H9 (cell line): Measurements from ENCODE around the gene COL4A2. TPM values are rescaled to one million over a fixed set of nuclear protein-coding genes. Genes with fewer than 3 reads are reported as not detected.

ENCODE experiments used
- DNase-seq: peaks from one replicate; pipeline ENCODE4 v3.0.0-alpha.2; 2017
- H2AFZ ChIP-seq: one replicate; pipeline ENCODE4 v1.6.1; 2013; ENCODE audit warnings: mild to moderate bottlenecking, low read length, control low read depth, moderate library complexity
- H2AK5ac ChIP-seq: 2 replicates; pipeline ENCODE4 v1.6.1; 2013; ENCODE audit warnings: low read length, control low read depth, mixed read lengths; ENCODE audit not compliant: insufficient read length
- H2BK120ac ChIP-seq: one replicate; pipeline ENCODE4 v1.6.1; 2013; ENCODE audit warnings: low read depth, mild to moderate bottlenecking, low read length, control low read depth, inconsistent platforms; ENCODE audit not compliant: poor library complexity, severe bottlenecking
- H2BK12ac ChIP-seq: 2 replicates; pipeline ENCODE4 v1.6.1; 2013; ENCODE audit warnings: low read length, control low read depth, mixed read lengths, low read depth; ENCODE audit not compliant: insufficient read length
- H2BK15ac ChIP-seq: 2 replicates; pipeline ENCODE4 v1.6.1; 2013; ENCODE audit warnings: low read depth, low read length, control low read depth
- H2BK20ac ChIP-seq: one replicate; pipeline ENCODE4 v1.6.1; 2013; ENCODE audit warnings: low read depth, mild to moderate bottlenecking, low read length, control low read depth, inconsistent platforms; ENCODE audit not compliant: poor library complexity, severe bottlenecking
- H2BK5ac ChIP-seq: 2 replicates; pipeline ENCODE4 v1.6.1; 2013; ENCODE audit warnings: low read length, control low read depth, mixed read lengths; ENCODE audit not compliant: insufficient read length
- H3K14ac ChIP-seq: 2 replicates; pipeline ENCODE4 v1.6.1; 2013; ENCODE audit warnings: low read length, control low read depth; ENCODE audit not compliant: insufficient read depth
- H3K18ac ChIP-seq: 2 replicates; pipeline ENCODE4 v1.6.1; 2013; ENCODE audit warnings: low read depth, mild to moderate bottlenecking, mixed read lengths, low read length, control low read depth; ENCODE audit not compliant: insufficient read length
- H3K23ac ChIP-seq: 2 replicates; pipeline ENCODE4 v1.6.1; 2013; ENCODE audit warnings: low read length, control low read depth, mixed read lengths, low read depth; ENCODE audit not compliant: insufficient read length
- H3K23me2 ChIP-seq: 2 replicates; pipeline ENCODE4 v1.6.1; 2013; ENCODE audit warnings: low read depth, mild to moderate bottlenecking, mixed read lengths, low read length, control low read depth; ENCODE audit not compliant: insufficient read length, poor library complexity, severe bottlenecking
- H3K27ac ChIP-seq: 2 replicates; pipeline ENCODE4 v1.5.1; 2013; ENCODE audit warnings: low read length, control low read depth, mixed read lengths, low read depth; ENCODE audit not compliant: insufficient read length
- H3K27me3 ChIP-seq: 2 replicates; pipeline ENCODE4 v1.6.1; 2013; ENCODE audit warnings: low read length, control low read depth, inconsistent platforms; ENCODE audit not compliant: insufficient read depth
- H3K4ac ChIP-seq: 2 replicates; pipeline ENCODE4 v1.6.1; 2013; ENCODE audit warnings: low read depth, mild to moderate bottlenecking, control low read depth, inconsistent platforms, low read length, moderate library complexity
- H3K4me1 ChIP-seq: 2 replicates; pipeline ENCODE4 v1.6.1; 2013; ENCODE audit warnings: low read length, control low read depth, inconsistent platforms; ENCODE audit not compliant: insufficient read depth
- H3K4me2 ChIP-seq: 2 replicates; pipeline ENCODE4 v1.6.1; 2013; ENCODE audit warnings: low read length, control low read depth, mixed read lengths; ENCODE audit not compliant: insufficient read length, insufficient read depth
- H3K56ac ChIP-seq: 2 replicates; pipeline ENCODE4 v1.6.1; 2013; ENCODE audit warnings: low read depth, mild to moderate bottlenecking, mixed read lengths, low read length, control low read depth; ENCODE audit not compliant: insufficient read length
- H3K79me1 ChIP-seq: 2 replicates; pipeline ENCODE4 v1.6.1; 2013; ENCODE audit warnings: low read depth, mild to moderate bottlenecking, moderate library complexity, low read length, control low read depth, inconsistent platforms; ENCODE audit not compliant: insufficient read depth, poor library complexity, severe bottlenecking
- H3K79me2 ChIP-seq: 2 replicates; pipeline ENCODE4 v1.6.1; 2013; ENCODE audit warnings: low read length, control low read depth, inconsistent platforms; ENCODE audit not compliant: insufficient read depth
- H3K9ac ChIP-seq: 2 replicates; pipeline ENCODE4 v1.6.1; 2013; ENCODE audit warnings: low read length, control low read depth, mixed read lengths; ENCODE audit not compliant: insufficient read length; ENCODE audit errors: extremely low read depth
- H3K9me3 ChIP-seq: one replicate; pipeline ENCODE4 v1.6.1; 2013; ENCODE audit warnings: low read depth, low read length, inconsistent platforms; ENCODE audit not compliant: control insufficient read depth
- H3T11ph ChIP-seq: one replicate; pipeline ENCODE4 v1.6.1; 2013; ENCODE audit warnings: mild to moderate bottlenecking, low read length, control low read depth, inconsistent platforms
- H4K20me1 ChIP-seq: one replicate; pipeline ENCODE4 v1.6.1; 2013; ENCODE audit not compliant: control insufficient read depth, insufficient read length, insufficient read depth
- H4K5ac ChIP-seq: 2 replicates; pipeline ENCODE4 v1.6.1; 2013; ENCODE audit warnings: low read depth, mild to moderate bottlenecking, mixed read lengths, low read length, control low read depth; ENCODE audit not compliant: insufficient read length
- H4K8ac ChIP-seq: replicated peaks from 2 replicates; pipeline ENCODE4 v1.6.1; 2013; ENCODE audit warnings: low read length, control low read depth, mixed read lengths, low read depth; ENCODE audit not compliant: insufficient read length
- H4K91ac ChIP-seq: 2 replicates; pipeline ENCODE4 v1.6.1; 2013; ENCODE audit warnings: low read depth, mild to moderate bottlenecking, moderate library complexity, mixed read lengths, low read length, control low read depth; ENCODE audit not compliant: insufficient read length
- H3K27ac Mint-ChIP-seq, 3 experiments: 2 replicates in 2 of 3; 3 replicates in 1 of 3; pipeline ENCODE4 v1.8.0; 2020 to 2021; ENCODE audit warnings: mixed read lengths in 3 of 3, mild to moderate bottlenecking in 1 of 3, moderate library complexity in 1 of 3
- H3K27me3 Mint-ChIP-seq: 2 replicates; pipeline ENCODE4 v1.8.0; 2021; ENCODE audit warnings: low read depth, mild to moderate bottlenecking, moderate library complexity, mixed read lengths
- H3K36me3 Mint-ChIP-seq, 3 experiments: 2 replicates in 2 of 3; 3 replicates in 1 of 3; pipeline ENCODE4 v1.8.0; 2020 to 2021; ENCODE audit warnings: low read depth in 3 of 3, mixed read lengths in 3 of 3; ENCODE audit not compliant: insufficient read depth in 1 of 3
- H3K4me1 Mint-ChIP-seq, 2 experiments: 2 replicates each; pipeline ENCODE4 v1.8.0; 2020; ENCODE audit warnings: mixed read lengths in 2 of 2
- H3K4me3 Mint-ChIP-seq, 2 experiments: 2 replicates in 1 of 2; 3 replicates in 1 of 2; pipeline ENCODE4 v1.8.0; 2020 to 2021; ENCODE audit warnings: mild to moderate bottlenecking in 2 of 2, mixed read lengths in 2 of 2, moderate library complexity in 1 of 2
- H3K9me3 Mint-ChIP-seq, 2 experiments: 2 replicates in 1 of 2; 3 replicates in 1 of 2; pipeline ENCODE4 v1.8.0; 2020; ENCODE audit warnings: mild to moderate bottlenecking in 2 of 2, mixed read lengths in 2 of 2, moderate library complexity in 1 of 2
- CTCF ChIP-seq: fragments of 200-600 bp; sonication (generic); conservative IDR thresholded peaks from 3 replicates; pipeline ENCODE4 v1.8.0; 2021; ENCODE audit warnings: antibody characterized with exemption, mild to moderate bottlenecking
- WGBS: extraction: QIAGEN DNeasy Blood & Tissue Kit; methylation state at CpG from one replicate; pipeline ENCODE4 v1.1.7; 2013; ENCODE audit warnings: missing lambda C conversion rate, low lambda C conversion rate, mixed read lengths; ENCODE audit not compliant: insufficient read length; ENCODE audit errors: extremely low coverage; 5-methylcytosine and 5-hydroxymethylcytosine counted together
- total RNA-seq: library from RNA; stranded (reverse); gene quantifications from 2 replicates; pipeline ENCODE4 v1.2.1, GENCODE V29; 2021

The COL4A2 gene
- total RNA-seq, 1 experiment from 2014 or later = 76.5 TPM

GRCh38 chr13:110425444-110425780 lies 118.3 kb downstream of the COL4A2 start:
- Histone ChIP-seq H3K23ac (no peak overlapping the region), H3K4me1 (no peaks in the 10 kb centered on the region), H3K9me3 (no peaks in the 10 kb centered on the region), H4K8ac (no peak overlapping the region), H4K20me1 (no peaks in the 10 kb centered on the region), H4K5ac (no peak overlapping the region), H2BK120ac (no peak overlapping the region), H3K14ac (no peak overlapping the region), H2AK5ac (no peak overlapping the region), H2BK12ac (no peak overlapping the region), H3K23me2 (no peaks in the 10 kb centered on the region), H3K18ac (peak overlapping the region; percentile 14), H3K79me1 (no peaks in the 10 kb centered on the region), H2BK5ac (no peak overlapping the region), H3K9ac (no peak overlapping the region), H2AFZ (no peak overlapping the region), H3K4ac (no peak overlapping the region), H3K4me2 (no peak overlapping the region), H3T11ph (no peak overlapping the region), H3K27ac (no peak overlapping the region), H3K56ac (no peak overlapping the region), H2BK15ac (no peak overlapping the region), H3K79me2 (no peaks in the 10 kb centered on the region), H2BK20ac (no peak overlapping the region), H3K27me3 (no peaks in the 10 kb centered on the region), H4K91ac (no peak overlapping the region)
- no peak for TF ChIP-seq CTCF
- no peaks in the 10 kb centered on the region for H3K4me1 Mint-ChIP-seq
- DNase-seq = no peak
- H3K36me3 Mint-ChIP-seq = peaks cover 5 to 13% (median 13%) of the 10 kb centered on the region in 3 experiments; a peak in 5 of 7 replicates
- peak overlapping the region in 1 of 3 experiments; percentile 80; a peak in 3 of 7 replicates for H3K27ac Mint-ChIP-seq
- no peaks in the 10 kb centered on the region for H3K27me3 Mint-ChIP-seq
- WGBS = no CpG with 5 or more reads among the region's 8 CpGs
- no peaks in the 10 kb centered on the region for H3K9me3 Mint-ChIP-seq
- no peak overlapping the region for H3K4me3 Mint-ChIP-seq
